Retinal pigment epithelial cell (primary cell): ENCODE results near the gene FANCG.

Experiments
- DNase-seq: peaks from one replicate; pipeline ENCODE4 v3.0.0-alpha.2; 2010; ENCODE audit warnings: low read depth
- H3K4me3 ChIP-seq: 2 replicates; pipeline ENCODE4 v1.5.1; 2011; ENCODE audit warnings: mild to moderate bottlenecking, low read length, control low read depth, moderate library complexity
- TF ChIP-seq, protein P1 (sequence below): conservative IDR thresholded peaks from 2 replicates; pipeline ENCODE4 v1.5.1; 2011; ENCODE audit warnings: low read depth, low read length, control low read depth, inconsistent platforms

The FANCG gene

GRCh38 chr9:35033101-35033500, 46.6 kb downstream of the FANCG start:
- DNase-seq, result no peak
- TF ChIP-seq, protein P1, sequence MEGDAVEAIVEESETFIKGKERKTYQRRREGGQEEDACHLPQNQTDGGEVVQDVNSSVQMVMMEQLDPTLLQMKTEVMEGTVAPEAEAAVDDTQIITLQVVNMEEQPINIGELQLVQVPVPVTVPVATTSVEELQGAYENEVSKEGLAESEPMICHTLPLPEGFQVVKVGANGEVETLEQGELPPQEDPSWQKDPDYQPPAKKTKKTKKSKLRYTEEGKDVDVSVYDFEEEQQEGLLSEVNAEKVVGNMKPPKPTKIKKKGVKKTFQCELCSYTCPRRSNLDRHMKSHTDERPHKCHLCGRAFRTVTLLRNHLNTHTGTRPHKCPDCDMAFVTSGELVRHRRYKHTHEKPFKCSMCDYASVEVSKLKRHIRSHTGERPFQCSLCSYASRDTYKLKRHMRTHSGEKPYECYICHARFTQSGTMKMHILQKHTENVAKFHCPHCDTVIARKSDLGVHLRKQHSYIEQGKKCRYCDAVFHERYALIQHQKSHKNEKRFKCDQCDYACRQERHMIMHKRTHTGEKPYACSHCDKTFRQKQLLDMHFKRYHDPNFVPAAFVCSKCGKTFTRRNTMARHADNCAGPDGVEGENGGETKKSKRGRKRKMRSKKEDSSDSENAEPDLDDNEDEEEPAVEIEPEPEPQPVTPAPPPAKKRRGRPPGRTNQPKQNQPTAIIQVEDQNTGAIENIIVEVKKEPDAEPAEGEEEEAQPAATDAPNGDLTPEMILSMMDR, result no peak
- H3K4me3 ChIP-seq, result no peak overlapping the region

DNA sequence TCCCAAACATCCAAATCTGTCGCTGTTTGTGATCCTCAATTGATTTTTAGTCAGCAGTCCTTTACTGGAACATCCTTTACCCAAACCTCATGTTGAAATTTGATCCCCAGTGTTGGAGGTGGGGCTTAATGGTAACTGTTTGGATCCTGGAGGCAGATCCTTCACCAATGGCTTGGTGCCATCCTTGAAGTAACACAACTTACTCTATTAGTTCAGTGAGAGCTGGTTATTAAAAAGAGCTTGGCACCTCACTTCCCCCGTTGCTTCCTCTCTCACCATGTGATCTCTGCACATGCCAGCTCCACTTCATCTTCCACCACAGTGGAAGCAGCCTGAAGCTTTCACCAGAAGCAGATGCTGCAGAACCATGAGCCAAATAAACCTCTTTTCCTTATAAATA, 49.9 kb downstream of the FANCG start:
- TF ChIP-seq, protein P1, result no peak
- no peak for DNase-seq

DNA sequence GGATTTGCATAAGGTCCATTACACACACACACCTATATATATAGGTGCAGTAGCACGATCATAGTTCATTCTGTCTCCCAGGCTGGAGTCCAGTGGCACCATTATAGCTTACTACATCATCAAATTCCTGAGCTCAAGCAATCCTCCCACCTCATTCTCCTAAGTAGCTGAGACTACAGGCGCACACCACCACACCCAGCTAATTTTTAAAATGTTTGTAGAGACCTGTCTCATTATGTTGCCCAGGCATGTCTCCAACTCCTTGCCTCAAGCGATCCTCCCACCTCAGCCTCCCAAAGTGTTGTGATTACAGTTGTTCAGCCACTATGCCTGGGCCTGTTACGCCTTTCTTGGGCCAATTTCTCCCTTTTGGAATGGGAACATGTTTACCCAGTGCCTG, 50.5 kb downstream of the FANCG start:
- TF ChIP-seq, protein P1, result no peak
- DNase-seq, result no peak
- no peak overlapping the region for H3K4me3 ChIP-seq

More for the DNA sequence above, 49.9 kb downstream of the FANCG start:
- H3K4me3 ChIP-seq, result no peak overlapping the region

GRCh38 chr9:35028341-35028740, 51.4 kb downstream of the FANCG start:
- no peak for DNase-seq
- H3K4me3 ChIP-seq, result no peak overlapping the region
- TF ChIP-seq, protein P1, result no peak

GRCh38 chr9:35027860-35028259, 51.9 kb downstream of the FANCG start:
- DNase-seq, result no peak
- TF ChIP-seq, protein P1, result no peak
- no peak overlapping the region for H3K4me3 ChIP-seq

GRCh38 chr9:35027374-35027773, 52.4 kb downstream of the FANCG start:
- DNase-seq, result no peak
- TF ChIP-seq, protein P1, result no peak
- H3K4me3 ChIP-seq, result no peak overlapping the region

- DNase-seq, result no peak
- no peak overlapping the region for H3K4me3 ChIP-seq
- TF ChIP-seq, protein P1, result no peak
These were observed 53.1 kb downstream of the FANCG start for GRCh38 chr9:35026671-35027070.
